Measurements from ENCODE around the gene RGS13. TPM values are rescaled to one million over a fixed set of nuclear protein-coding genes. Genes with fewer than 3 reads are reported as not detected.

Gene RGS13, protein sequence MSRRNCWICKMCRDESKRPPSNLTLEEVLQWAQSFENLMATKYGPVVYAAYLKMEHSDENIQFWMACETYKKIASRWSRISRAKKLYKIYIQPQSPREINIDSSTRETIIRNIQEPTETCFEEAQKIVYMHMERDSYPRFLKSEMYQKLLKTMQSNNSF
- not detected in 2 replicates for total RNA-seq (2014; rRNA removed; shearing (Covaris generic))
- polyA plus RNA-seq (2016; fragmentation: Nextera tagmentation; extraction: Ambion mirVana): not detected in 2 replicates
- long read RNA-seq: 0 reads

DNA sequence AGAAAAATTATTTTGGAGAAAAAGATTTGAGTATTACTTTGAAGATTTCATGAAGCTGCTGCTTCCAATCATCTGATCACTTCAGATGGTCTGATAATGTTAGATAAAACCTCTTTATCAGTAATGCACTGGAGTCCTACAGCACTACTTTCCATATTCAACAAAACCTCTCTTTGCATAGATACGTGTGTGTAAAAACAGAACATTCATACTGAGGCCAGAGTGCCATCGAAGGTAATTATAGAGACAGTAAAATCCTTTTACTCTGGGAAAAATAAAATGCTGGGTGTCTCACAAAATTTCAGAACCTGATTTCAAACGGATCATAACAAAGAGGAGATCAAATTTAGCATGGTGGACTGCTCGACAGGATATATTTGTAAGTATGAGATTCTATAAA is at the start of gene RGS13:
Gene RGS13, plus strand, starts transcription at position 209 of the 400 bp plus-strand sequence. CDS start 8,188 bp downstream, outside the sequence.
- Histone ChIP-seq H3F3A (replicated peaks; ENCODE audit: low read depth) (no peaks in the 10 kb centered on the region), H2AFZ (no peak within 1 kb of the TSS), H3K27me3 (ENCODE audit: insufficient read depth) (no peaks in the 10 kb centered on the region), H3K79me2 (replicated peaks; ENCODE audit: insufficient read depth) (no peaks in the 10 kb centered on the region), H3K27ac (ENCODE audit: low read depth) (no peak within 1 kb of the TSS), H3K4me3 (no peak within 1 kb of the TSS), H3K4me2 (no peak within 1 kb of the TSS), H3K9me2 (ENCODE audit: insufficient read depth) (no peaks in the 10 kb centered on the region), H4K20me1 (replicated peaks; ENCODE audit: insufficient read depth) (no peaks in the 10 kb centered on the region), H3K36me3 (ENCODE audit: insufficient read depth) (no peaks in the 10 kb centered on the region), H3K4me1 (ENCODE audit: insufficient read depth) (no peaks in the 10 kb centered on the region)
- ATAC-seq (no peak), DNase-seq (ENCODE audit: low spot score) (no peak)
- Mint-ChIP-seq H3K27me3 (ENCODE audit: insufficient read depth, low read depth, poor library complexity) (no peaks in the 10 kb centered on the region), H3K4me3 (no peak within 1 kb of the TSS), H3K36me3 (ENCODE audit: low read depth) (no peaks in the 10 kb centered on the region), H3K9me3 (no peaks in the 10 kb centered on the region), H3K27ac (no peak within 1 kb of the TSS), H3K4me1 (peaks cover 12% of the 10 kb centered on the region)
- TF ChIP-seq ZNF114 (CRISPR knock-in tag; IDR thresholded peaks at IDR 0.05): no peak
- TF ChIP-seq, protein P1, sequence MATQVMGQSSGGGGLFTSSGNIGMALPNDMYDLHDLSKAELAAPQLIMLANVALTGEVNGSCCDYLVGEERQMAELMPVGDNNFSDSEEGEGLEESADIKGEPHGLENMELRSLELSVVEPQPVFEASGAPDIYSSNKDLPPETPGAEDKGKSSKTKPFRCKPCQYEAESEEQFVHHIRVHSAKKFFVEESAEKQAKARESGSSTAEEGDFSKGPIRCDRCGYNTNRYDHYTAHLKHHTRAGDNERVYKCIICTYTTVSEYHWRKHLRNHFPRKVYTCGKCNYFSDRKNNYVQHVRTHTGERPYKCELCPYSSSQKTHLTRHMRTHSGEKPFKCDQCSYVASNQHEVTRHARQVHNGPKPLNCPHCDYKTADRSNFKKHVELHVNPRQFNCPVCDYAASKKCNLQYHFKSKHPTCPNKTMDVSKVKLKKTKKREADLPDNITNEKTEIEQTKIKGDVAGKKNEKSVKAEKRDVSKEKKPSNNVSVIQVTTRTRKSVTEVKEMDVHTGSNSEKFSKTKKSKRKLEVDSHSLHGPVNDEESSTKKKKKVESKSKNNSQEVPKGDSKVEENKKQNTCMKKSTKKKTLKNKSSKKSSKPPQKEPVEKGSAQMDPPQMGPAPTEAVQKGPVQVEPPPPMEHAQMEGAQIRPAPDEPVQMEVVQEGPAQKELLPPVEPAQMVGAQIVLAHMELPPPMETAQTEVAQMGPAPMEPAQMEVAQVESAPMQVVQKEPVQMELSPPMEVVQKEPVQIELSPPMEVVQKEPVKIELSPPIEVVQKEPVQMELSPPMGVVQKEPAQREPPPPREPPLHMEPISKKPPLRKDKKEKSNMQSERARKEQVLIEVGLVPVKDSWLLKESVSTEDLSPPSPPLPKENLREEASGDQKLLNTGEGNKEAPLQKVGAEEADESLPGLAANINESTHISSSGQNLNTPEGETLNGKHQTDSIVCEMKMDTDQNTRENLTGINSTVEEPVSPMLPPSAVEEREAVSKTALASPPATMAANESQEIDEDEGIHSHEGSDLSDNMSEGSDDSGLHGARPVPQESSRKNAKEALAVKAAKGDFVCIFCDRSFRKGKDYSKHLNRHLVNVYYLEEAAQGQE (IDR thresholded peaks at IDR 0.05; ENCODE audit: unreplicated experiment): no peak
- TF ChIP-seq, protein P2, sequence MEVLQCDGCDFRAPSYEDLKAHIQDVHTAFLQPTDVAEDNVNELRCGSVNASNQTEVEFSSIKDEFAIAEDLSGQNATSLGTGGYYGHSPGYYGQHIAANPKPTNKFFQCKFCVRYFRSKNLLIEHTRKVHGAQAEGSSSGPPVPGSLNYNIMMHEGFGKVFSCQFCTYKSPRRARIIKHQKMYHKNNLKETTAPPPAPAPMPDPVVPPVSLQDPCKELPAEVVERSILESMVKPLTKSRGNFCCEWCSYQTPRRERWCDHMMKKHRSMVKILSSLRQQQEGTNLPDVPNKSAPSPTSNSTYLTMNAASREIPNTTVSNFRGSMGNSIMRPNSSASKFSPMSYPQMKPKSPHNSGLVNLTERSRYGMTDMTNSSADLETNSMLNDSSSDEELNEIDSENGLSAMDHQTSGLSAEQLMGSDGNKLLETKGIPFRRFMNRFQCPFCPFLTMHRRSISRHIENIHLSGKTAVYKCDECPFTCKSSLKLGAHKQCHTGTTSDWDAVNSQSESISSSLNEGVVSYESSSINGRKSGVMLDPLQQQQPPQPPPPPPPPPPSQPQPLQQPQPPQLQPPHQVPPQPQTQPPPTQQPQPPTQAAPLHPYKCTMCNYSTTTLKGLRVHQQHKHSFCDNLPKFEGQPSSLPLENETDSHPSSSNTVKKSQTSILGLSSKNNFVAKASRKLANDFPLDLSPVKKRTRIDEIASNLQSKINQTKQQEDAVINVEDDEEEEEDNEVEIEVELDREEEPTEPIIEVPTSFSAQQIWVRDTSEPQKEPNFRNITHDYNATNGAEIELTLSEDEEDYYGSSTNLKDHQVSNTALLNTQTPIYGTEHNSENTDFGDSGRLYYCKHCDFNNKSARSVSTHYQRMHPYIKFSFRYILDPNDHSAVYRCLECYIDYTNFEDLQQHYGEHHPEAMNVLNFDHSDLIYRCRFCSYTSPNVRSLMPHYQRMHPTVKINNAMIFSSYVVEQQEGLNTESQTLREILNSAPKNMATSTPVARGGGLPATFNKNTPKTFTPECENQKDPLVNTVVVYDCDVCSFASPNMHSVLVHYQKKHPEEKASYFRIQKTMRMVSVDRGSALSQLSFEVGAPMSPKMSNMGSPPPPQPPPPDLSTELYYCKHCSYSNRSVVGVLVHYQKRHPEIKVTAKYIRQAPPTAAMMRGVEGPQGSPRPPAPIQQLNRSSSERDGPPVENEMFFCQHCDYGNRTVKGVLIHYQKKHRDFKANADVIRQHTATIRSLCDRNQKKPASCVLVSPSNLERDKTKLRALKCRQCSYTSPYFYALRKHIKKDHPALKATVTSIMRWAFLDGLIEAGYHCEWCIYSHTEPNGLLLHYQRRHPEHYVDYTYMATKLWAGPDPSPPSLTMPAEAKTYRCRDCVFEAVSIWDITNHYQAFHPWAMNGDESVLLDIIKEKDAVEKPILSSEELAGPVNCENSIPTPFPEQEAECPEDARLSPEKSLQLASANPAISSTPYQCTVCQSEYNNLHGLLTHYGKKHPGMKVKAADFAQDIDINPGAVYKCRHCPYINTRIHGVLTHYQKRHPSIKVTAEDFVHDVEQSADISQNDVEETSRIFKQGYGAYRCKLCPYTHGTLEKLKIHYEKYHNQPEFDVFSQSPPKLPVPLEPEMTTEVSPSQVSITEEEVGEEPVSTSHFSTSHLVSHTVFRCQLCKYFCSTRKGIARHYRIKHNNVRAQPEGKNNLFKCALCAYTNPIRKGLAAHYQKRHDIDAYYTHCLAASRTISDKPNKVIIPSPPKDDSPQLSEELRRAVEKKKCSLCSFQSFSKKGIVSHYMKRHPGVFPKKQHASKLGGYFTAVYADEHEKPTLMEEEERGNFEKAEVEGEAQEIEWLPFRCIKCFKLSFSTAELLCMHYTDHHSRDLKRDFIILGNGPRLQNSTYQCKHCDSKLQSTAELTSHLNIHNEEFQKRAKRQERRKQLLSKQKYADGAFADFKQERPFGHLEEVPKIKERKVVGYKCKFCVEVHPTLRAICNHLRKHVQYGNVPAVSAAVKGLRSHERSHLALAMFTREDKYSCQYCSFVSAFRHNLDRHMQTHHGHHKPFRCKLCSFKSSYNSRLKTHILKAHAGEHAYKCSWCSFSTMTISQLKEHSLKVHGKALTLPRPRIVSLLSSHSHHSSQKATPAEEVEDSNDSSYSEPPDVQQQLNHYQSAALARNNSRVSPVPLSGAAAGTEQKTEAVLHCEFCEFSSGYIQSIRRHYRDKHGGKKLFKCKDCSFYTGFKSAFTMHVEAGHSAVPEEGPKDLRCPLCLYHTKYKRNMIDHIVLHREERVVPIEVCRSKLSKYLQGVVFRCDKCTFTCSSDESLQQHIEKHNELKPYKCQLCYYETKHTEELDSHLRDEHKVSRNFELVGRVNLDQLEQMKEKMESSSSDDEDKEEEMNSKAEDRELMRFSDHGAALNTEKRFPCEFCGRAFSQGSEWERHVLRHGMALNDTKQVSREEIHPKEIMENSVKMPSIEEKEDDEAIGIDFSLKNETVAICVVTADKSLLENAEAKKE (CRISPR knock-in tag; IDR thresholded peaks at IDR 0.05): no peak
- TF ChIP-seq ZNF331 (CRISPR knock-in tag; IDR thresholded peaks at IDR 0.05; ENCODE audit: low read depth): no peak
- TF ChIP-seq JUNB (IDR thresholded peaks at IDR 0.05; ENCODE audit: unreplicated experiment): no peak
- TF ChIP-seq STAT1 (IDR thresholded peaks at IDR 0.05; ENCODE audit: unreplicated experiment): no peak
- no peak for TF ChIP-seq EZH2phosphoT487 (IDR thresholded peaks at IDR 0.05; ENCODE audit: unreplicated experiment)
- TF ChIP-seq, protein P3, sequence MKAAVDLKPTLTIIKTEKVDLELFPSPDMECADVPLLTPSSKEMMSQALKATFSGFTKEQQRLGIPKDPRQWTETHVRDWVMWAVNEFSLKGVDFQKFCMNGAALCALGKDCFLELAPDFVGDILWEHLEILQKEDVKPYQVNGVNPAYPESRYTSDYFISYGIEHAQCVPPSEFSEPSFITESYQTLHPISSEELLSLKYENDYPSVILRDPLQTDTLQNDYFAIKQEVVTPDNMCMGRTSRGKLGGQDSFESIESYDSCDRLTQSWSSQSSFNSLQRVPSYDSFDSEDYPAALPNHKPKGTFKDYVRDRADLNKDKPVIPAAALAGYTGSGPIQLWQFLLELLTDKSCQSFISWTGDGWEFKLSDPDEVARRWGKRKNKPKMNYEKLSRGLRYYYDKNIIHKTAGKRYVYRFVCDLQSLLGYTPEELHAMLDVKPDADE (IDR thresholded peaks at IDR 0.05): no peak
- no peak for TF ChIP-seq EZH2 (IDR thresholded peaks at IDR 0.05; ENCODE audit: low read depth, unreplicated experiment)
- TF ChIP-seq NANOG (IDR thresholded peaks at IDR 0.05; ENCODE audit: borderline replicate concordance): no peak
- no peak for TF ChIP-seq POLR2AphosphoS5 (IDR thresholded peaks at IDR 0.05; ENCODE audit: low read depth)
- TF ChIP-seq CREB1 (CRISPR knock-in tag; IDR thresholded peaks at IDR 0.05; ENCODE audit: low read depth): no peak
- TF ChIP-seq, protein P4, sequence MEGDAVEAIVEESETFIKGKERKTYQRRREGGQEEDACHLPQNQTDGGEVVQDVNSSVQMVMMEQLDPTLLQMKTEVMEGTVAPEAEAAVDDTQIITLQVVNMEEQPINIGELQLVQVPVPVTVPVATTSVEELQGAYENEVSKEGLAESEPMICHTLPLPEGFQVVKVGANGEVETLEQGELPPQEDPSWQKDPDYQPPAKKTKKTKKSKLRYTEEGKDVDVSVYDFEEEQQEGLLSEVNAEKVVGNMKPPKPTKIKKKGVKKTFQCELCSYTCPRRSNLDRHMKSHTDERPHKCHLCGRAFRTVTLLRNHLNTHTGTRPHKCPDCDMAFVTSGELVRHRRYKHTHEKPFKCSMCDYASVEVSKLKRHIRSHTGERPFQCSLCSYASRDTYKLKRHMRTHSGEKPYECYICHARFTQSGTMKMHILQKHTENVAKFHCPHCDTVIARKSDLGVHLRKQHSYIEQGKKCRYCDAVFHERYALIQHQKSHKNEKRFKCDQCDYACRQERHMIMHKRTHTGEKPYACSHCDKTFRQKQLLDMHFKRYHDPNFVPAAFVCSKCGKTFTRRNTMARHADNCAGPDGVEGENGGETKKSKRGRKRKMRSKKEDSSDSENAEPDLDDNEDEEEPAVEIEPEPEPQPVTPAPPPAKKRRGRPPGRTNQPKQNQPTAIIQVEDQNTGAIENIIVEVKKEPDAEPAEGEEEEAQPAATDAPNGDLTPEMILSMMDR (conservative IDR thresholded peaks at IDR 0.05; ENCODE audit: low read depth in 2 of 2): no peak
